Jurkat, Clone E6-1 (cell line): ENCODE results near the gene RAPGEF2. TPM values are rescaled to one million over a fixed set of nuclear protein-coding genes. Genes with fewer than 3 reads are reported as not detected.
"Not testable (repeated sequence)": the region's sequence is repeated elsewhere in the genome, so short reads cannot be mapped to it uniquely, and the experiment has no call there.

Experiments used
- DNase-seq: peaks from one replicate; pipeline ENCODE4 v3.0.0-alpha.2; 2011; ENCODE audit warnings: low read depth, low spot score
- H3K4me3 ChIP-seq: 2 replicates; pipeline ENCODE4 v1.5.1; 2011; ENCODE audit warnings: mild to moderate bottlenecking, low read length, control low read depth, moderate library complexity
- polyA plus RNA-seq: library from polyadenylated mRNA; unstranded; fragments of >200 nt; gene quantifications from one replicate; pipeline ENCODE4 v1.2.1, GENCODE V29; 2012; ENCODE audit warnings: missing spikeins; ENCODE audit not compliant: insufficient read length, insufficient read depth

Gene RAPGEF2, protein sequence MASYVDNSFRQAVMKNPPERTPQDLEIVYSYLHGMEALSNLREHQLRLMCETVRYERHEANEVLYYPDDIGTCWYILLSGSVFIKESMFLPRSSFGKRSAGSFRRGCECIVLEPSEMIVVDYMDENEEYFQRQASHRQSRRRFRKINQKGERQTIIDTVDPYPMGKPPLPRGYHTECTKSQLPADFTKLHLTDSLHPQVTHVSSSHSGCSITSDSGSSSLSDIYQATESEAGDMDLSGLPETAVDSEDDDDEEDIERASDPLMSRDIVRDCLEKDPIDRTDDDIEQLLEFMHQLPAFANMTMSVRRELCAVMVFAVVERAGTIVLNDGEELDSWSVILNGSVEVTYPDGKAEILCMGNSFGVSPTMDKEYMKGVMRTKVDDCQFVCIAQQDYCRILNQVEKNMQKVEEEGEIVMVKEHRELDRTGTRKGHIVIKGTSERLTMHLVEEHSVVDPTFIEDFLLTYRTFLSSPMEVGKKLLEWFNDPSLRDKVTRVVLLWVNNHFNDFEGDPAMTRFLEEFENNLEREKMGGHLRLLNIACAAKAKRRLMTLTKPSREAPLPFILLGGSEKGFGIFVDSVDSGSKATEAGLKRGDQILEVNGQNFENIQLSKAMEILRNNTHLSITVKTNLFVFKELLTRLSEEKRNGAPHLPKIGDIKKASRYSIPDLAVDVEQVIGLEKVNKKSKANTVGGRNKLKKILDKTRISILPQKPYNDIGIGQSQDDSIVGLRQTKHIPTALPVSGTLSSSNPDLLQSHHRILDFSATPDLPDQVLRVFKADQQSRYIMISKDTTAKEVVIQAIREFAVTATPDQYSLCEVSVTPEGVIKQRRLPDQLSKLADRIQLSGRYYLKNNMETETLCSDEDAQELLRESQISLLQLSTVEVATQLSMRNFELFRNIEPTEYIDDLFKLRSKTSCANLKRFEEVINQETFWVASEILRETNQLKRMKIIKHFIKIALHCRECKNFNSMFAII (N-terminal part only)
- 11.6 TPM for polyA plus RNA-seq

- DNase-seq = peak; percentile 78
These were observed at the start of gene RAPGEF2 for GRCh38 chr4:159102622-159103383. RAPGEF2 (plus strand) TSS chr4:159103079; CDS start chr4:159104163, 1,084 bp downstream.

GRCh38 chr4:159055833-159056232 lies 47.0 kb upstream of the RAPGEF2 start:
- no peak overlapping the region for H3K4me3 ChIP-seq
- DNase-seq = no peak

More at GRCh38 chr4:159102622-159103383, at the start of gene RAPGEF2:
- H3K4me3 ChIP-seq = peak within 1 kb of the TSS; percentile 69

GRCh38 chr4:159060161-159060560 lies 42.7 kb upstream of the RAPGEF2 start:
- no peak overlapping the region for H3K4me3 ChIP-seq
- DNase-seq = no peak

GRCh38 chr4:159062381-159062780 lies 40.5 kb upstream of the RAPGEF2 start:
- peak; percentile 2 for DNase-seq
- H3K4me3 ChIP-seq = no peak overlapping the region

GRCh38 chr4:159065513-159066240 lies 37.2 kb upstream of the RAPGEF2 start:
- no peak overlapping the region for H3K4me3 ChIP-seq
- no peak for DNase-seq

DNA sequence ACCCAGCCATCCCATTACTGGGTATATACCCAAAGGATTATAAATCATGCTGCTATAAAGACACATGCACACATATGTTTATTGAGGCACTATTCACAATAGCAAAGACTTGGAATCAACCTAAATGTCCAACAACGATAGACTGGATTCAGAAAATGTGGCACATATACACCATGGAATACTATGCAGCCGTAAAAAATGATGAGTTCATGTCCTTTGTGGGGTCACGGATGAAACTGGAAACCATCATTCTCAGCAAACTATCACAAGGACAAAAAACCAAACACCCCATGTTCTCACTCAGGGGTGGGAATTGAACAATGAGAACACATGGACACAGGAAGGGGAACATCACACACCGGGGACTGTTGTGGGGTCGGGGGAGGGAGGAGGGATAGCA lies 34.7 kb upstream of the RAPGEF2 start:
- not testable (repeated sequence) for DNase-seq, H3K4me3 ChIP-seq

- H3K4me3 ChIP-seq = no peak overlapping the region
- DNase-seq = no peak
These were observed 33.0 kb upstream of the RAPGEF2 start for GRCh38 chr4:159069922-159070321.

GRCh38 chr4:159070742-159071141 lies 32.1 kb upstream of the RAPGEF2 start:
- no peak overlapping the region for H3K4me3 ChIP-seq
- DNase-seq = no peak

- no peak for DNase-seq
- H3K4me3 ChIP-seq = no peak overlapping the region
These were observed 31.5 kb upstream of the RAPGEF2 start for GRCh38 chr4:159071178-159071968.

DNA sequence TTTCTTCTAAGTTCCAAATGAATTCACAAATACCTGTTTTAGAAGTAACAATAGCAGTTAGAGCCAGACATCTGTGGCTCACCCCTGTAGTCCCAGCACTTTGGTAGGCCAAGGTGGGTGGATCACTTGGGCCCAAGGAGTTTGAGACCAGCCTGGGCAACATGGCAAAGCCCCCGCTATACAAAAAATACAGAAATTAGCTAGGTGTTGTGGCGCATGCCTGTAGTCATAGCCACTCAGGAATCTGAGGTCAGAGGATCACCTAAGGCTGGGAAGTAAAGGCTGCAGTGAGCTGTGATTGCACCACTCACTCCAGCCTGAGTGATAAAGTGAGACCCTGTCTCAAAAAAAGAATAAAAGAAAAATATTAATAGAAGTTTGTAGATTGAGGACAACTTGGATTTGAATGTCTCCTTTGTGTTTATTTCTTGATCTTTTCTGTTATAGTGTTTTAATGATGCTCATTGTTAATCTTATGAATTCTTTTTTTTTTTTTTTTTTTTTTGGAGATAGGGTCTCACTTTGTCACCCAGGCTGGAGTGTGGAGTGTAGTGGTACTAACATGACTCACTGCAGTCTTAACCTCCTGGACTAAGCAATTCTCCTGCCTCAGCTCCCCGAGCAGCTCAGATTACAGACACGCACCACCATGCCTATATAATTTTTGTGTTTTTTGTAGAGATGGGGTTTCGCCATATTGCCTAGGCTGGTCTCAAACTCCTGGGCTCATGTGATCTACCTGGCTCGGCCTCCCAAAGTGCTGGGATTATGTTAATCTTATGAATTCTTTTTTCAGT lies 30.7 kb upstream of the RAPGEF2 start:
- no peak overlapping the region for H3K4me3 ChIP-seq
- no peak for DNase-seq

GRCh38 chr4:159075531-159075932 lies 27.3 kb upstream of the RAPGEF2 start:
- H3K4me3 ChIP-seq = no peak overlapping the region
- DNase-seq = no peak

- not testable (repeated sequence) for DNase-seq, H3K4me3 ChIP-seq
These were observed 25.9 kb upstream of the RAPGEF2 start for GRCh38 chr4:159077018-159077417.

DNA sequence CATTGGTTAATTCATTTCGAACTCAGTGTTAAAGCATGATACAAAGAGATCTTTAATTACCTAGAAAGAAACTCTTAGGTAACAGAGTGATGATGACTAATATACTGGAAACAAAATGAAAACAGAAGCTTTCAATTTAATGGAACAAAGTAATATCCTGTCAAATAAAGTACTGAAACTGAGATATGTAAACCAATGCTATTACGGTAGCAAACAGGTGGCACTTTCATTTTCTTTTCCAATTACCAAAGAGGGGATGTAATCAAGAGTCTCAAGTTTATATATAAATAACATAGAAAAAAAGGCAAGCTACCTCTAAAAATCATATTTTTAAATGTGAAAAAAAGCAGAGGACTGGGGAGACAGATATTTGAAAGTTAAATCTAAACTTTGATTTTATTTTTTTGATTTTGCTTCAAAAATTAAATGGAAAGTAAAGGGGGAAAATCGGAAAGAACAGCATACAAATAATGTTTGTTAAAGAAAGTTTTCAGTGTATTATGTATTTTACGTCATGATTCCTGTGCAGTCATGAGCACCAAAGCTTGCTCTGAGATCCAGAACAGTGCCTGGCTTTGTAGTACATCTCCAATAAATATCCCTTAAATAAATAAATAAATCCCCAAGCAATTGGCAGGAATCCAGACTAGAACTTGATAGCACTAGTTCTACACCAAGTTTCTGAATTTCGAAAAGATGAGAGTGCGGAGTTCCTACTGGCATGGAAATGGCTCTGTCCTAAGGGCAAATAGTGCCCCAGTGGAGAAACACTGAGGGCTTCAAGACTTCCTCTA lies 25.0 kb upstream of the RAPGEF2 start:
- no peak for DNase-seq
- no peak overlapping the region for H3K4me3 ChIP-seq

DNA sequence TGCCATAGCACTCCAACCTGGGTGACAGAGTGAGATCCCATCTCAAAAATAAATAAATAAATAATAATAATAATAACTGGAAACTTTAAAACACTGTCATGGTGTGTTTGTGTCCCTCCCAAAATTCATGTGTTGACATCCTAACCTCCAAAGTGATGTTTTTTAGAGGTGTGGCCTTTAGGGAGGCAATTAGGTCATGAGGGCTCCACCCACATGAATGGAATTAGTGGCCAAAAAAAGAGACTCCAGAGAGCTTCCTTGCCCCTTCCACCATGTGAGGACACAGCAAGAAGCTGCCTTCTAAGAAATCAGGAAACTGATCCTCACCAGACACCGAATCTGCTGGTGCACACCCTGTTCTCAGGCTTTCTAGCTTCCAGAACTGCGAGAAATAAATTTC lies 23.8 kb upstream of the RAPGEF2 start:
- no peak overlapping the region for H3K4me3 ChIP-seq
- DNase-seq = no peak

DNA sequence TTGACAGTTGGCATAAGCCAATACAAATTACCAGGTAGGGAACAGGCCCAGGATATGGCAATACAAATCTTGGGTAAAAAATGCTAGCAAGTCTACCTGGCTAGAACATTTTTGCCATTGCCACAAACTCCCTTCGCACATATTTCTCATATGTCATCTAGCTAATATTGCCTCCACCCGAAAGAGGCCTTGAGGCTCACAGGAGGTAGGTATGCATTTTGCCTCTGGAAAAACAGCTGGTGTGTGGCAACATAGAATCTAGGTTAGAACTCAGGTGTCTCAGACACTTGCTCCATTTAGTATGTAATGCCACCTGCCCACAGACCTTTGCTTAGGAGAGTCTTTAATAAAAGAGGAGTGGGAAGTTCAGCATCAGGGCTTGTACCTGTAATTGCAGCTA lies 16.3 kb upstream of the RAPGEF2 start:
- no peak overlapping the region for H3K4me3 ChIP-seq
- DNase-seq = no peak

DNA sequence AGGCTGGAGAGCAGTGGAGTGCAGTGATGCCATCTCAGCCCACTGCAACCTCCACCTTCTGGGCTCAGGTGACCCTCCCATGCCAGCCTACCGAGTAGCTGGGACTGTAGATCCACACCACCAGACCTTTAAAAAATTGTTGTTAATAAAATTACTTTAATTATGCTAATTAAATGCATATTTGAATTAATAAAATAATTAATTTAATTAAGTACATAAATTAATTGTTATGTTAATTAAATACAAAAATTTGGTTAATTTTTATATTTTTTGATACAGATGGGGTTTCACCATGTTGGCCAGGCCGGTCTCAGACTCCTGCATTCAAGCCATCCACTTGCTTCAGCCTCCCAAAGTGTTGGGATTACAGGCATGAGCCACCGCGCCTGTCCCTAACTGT lies 12.6 kb upstream of the RAPGEF2 start:
- DNase-seq = no peak

More for the DNA sequence above, 12.6 kb upstream of the RAPGEF2 start:
- H3K4me3 ChIP-seq = no peak overlapping the region
